GM21737 (cell line): ENCODE measurements around the gene PVR.
"Not testable (repeated sequence)": the region's sequence is repeated elsewhere in the genome, so short reads cannot be mapped to it uniquely, and the experiment has no call there.

ENCODE experiments used
- ATAC-seq: cut with Tn5 transposase; IDR thresholded peaks from one replicate; pipeline ENCODE4 v1.9.1; 2021; ENCODE audit warnings: mild to moderate bottlenecking, moderate library complexity; ENCODE audit not compliant: unreplicated experiment

The PVR gene

GRCh38 chr19:44617110-44617880, 26.4 kb upstream of the PVR start:
- ATAC-seq = no peak

DNA sequence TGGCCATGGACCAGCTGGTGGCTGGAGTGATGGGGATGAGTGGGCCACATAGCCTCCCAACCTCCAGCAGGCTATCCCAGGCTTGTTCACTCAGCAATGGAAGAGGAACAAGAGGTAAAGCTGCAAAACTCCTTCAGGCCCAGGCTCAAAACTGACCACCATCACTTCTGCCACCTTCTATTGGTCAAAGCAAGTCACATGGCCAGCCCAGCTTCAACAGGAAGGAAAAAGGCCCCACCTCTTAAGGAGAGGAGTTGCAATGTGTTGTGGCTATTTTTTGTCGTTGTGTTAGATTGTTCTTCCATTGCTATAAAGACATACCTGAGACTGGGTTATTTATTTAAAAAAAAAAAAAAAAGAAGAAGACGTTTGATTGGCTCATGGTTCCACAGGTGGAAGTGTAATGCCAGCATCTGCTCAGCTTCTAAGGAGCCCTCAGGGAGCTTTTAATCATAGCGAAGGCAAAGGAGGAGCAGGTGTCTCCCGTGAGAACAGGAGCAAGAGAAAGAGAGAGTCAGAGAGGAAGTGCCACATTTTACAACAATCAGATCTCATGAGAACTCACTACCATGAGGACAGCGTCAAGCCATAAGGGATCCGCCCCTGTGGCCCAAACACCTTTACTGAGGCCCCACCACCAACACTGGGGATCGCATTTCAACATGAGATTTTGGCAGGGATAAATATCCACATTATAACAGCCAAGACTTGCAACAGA, 24.9 kb upstream of the PVR start:
- ATAC-seq = no peak

DNA sequence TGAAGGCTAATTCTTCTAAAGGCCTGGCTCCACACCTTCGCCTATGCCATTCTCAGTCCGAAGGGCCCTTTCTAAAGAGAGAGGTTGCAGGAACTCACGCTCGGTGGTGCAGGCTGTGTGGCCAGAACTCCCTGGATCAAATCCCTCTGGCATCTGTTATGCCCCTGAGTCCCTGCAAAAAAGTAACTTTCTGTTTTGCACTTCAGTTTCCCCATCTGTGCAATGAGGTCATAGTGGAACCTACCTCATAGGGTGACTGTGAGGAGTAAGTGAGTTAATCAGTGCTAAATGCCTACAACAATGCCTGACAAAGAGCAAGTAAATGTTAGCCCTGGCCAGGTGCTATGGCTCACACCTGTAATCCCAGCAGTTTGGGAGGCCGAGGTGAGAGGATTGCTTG, 23.0 kb upstream of the PVR start:
- ATAC-seq = no peak

- no peak for ATAC-seq
Measured at GRCh38 chr19:44621367-44621766, 22.3 kb upstream of the PVR start.

GRCh38 chr19:44623080-44623479, 20.6 kb upstream of the PVR start:
- ATAC-seq = no peak

- ATAC-seq = no peak
Measured at GRCh38 chr19:44623626-44624025, 20.1 kb upstream of the PVR start.

DNA sequence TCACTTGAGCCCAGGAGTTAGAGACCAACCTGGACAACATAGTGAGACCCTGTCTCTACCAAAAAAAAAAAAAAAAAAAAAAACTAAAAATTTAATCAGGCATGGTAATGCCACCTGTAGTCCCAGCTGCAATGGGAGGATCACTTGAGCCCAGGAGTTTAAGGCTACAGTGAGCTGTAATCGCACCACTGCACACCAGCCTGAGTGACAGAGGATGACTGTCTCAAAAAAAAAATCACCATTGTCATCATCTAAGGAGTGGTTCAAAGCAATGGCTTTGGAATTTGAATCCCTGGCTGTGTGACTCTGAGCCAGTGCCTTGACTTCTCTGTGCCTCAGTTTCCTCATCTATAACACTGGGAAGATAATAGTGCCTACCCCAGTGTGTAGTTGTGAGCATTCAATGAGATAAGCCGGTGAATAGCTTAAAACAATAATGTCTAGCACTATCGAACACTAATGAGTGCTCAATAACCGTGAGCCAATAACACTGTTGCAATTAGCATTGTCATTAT, 18.8 kb upstream of the PVR start:
- ATAC-seq = no peak

DNA sequence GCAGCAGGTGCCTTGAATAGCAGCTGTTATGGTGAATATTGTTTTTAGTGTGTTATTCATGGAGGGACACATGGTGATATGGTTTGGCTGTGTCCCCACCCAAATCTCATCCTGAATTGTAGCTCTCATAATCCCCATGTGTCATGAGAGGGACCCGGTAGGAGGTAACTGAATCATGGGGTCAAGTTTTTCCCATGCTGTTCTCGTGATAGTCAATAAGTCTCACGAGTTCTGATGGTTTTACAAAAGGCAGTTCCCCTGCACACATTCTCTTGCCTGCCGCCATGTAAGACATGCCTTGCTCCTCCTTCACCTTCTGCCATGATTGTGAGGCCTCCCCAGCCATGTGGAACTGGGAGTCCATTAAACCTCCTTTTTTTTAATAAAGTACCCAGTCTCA, 18.1 kb upstream of the PVR start:
- ATAC-seq = not testable (repeated sequence)

GRCh38 chr19:44626048-44626624, 17.6 kb upstream of the PVR start:
- ATAC-seq = no peak

- no peak for ATAC-seq
Measured at GRCh38 chr19:44627631-44628030, 16.1 kb upstream of the PVR start.

DNA sequence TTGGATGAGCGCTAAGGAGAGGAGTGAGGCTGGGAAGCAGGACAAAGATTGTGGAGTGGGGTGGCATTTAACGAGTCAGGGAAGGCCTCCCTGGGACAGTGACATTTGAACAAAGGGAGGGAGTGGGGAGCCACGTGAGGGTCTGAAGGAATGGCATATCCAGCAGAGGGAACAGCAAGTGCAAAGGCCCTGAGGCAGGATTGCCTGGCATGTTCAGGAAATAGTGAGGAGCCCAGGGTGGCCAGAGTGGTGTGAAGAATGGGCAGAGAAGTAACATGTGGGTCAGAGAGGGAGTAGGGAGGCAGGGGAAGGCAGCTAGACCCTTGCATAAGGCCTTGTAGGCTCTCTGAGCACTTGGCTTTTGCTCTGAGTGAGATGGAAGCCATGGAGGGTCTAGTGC, 14.9 kb upstream of the PVR start:
- ATAC-seq = no peak

- ATAC-seq = not testable (repeated sequence)
Measured at GRCh38 chr19:44631611-44632010, 12.1 kb upstream of the PVR start.

GRCh38 chr19:44634058-44634457, 9.7 kb upstream of the PVR start:
- ATAC-seq = not testable (repeated sequence)

DNA sequence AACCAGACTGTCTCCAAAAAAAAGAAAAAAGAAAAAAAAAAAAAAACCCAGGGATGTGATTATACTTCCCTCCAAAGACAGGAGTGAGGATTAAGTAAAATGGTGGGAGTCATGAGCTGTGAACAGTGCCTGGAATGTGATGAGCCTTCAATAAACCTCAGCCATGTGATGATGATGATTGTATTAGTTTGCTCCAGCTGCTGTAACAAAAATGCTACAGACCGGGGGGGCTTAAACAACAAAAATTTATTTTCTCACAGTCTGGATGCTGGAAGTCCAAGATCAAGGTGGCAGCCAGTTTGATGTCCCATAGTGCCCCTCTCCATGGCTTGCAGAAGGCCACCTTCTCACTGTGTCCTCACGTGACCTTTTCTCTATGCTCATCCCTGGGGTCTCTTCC, 8.9 kb upstream of the PVR start:
- ATAC-seq = no peak

DNA sequence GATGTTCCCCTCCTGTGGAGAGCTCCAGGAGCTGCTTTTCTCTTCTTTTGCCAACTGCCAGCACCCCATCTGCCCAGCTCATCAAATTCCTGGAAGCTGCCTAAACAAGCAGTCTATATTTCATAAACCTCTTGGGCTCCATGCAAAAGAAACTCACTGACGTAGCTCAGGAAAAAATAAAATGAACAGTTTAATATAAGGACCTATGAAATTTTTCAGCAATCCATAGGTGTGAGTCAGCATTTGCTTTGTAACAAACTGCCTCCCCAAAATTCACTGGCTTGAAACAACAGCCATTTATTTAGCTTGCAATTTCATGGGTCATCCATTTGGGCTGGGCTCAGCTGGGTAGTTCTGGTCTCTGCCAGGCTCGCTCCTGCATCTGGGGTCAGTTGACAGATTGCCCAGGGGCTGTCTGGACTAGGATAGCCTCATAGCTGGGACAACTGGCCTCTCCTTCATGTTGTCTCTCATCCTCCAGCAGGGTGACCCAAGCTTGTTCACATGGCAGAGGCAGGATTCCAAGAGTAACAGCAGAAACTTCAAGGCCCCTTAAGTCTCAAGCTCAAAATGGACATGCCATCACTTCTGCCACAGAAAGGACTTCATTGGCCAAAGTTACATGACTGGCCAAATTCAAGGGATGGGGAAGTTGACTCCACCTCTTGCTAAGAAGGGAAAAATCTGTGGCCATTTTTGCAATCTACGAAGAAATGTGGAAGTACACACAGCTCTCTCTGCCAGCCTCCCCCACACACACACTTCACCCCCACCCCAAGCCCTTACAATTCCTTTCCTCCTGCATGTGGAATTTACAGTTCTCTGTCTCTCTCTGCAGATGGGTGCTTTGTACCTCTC, 7.9 kb upstream of the PVR start:
- ATAC-seq = no peak

DNA sequence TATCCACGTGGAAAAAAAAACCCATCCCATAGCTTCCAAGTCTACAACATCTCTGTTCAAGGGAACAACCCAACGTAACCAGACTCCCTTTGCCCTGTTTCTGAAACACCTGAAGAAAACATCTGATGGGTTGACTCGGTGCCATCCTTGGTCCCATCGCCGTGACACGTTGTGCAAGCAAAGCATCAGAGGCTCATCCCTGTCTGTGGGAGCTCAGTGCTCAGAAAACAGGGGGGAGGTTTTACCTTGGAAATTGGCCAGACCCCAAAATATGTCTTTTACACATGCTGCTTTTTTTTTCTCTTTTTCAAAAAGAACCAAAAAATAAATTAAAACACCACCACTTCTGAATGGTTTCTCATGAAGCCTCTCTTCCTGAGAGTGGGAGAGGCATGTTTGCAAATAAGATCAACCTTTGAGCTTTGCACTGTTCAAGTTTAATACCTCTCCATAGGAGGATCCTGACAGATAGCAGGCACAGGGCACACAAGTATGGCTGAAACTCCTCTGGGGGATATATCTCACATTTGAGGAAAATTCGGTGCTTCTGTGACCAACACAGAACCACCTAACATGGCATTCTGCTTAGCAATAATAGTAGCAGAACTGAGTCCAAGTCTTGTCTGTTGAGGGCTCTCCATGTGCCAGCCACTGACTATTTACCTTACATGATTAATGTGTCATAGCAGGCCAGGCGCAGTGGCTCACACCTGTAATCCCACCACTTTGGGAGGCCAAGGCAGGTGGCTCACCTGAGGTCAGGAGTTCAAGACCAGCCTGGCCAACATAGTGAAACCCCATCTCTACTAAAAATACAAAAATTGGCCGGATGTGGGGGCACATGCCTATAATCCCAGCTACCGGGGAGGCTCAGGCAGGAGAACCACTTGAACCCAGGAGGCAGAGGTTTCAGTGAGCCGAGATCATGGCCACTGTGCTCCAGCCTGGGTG, 7.0 kb upstream of the PVR start:
- no peak for ATAC-seq

GRCh38 chr19:44637390-44637764, 6.3 kb upstream of the PVR start:
- no peak for ATAC-seq

DNA sequence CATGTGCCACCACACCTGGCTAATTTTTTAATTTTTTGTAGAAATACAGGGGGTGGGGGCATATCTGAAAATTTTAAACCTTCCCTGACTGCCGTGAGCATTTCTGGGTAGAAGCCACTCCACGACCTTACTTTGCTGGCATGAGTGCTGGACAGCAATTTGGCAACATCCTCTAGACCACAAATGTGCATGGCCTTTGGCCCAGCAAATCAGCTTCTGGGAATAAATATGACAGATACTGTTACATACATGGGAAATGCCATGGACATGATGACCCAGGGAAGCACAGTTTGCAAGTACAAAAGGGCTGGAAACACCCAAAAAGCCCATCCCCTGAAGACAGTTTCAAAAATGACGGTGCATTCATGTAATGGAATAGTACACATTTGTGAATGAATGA, 3.2 kb upstream of the PVR start:
- ATAC-seq = no peak

- no peak for ATAC-seq
Measured at GRCh38 chr19:44641501-44642265, 2.0 kb upstream of the PVR start.
